ENCODE measurements around the gene XDH. TPM values are rescaled to one million over a fixed set of nuclear protein-coding genes. Genes with fewer than 3 reads are reported as not detected.

Gene XDH
- total RNA-seq, 1 experiment from 2014 or later = 47.5 TPM

- intact Hi-C loops (cut with micrococcal nuclease) = no loop called here
Observed at GRCh38 chr2:31353179-31353578, 61.4 kb downstream of the XDH start.

GRCh38 chr2:31349684-31350083 is 64.9 kb downstream of the XDH start:
- no peak for TF ChIP-seq CTCF (IDR thresholded peaks at IDR 0.05; ENCODE audit: unreplicated experiment)
- Mint-ChIP-seq H3K36me3 (ENCODE audit: insufficient read depth, unreplicated experiment) (peaks cover 26% of the 10 kb centered on the region), H3K27me3 (ENCODE audit: insufficient read depth, unreplicated experiment) (no peaks in the 10 kb centered on the region), H3K9me3 (ENCODE audit: unreplicated experiment) (no peaks in the 10 kb centered on the region), H3K4me1 (ENCODE audit: insufficient read depth, unreplicated experiment) (no peaks in the 10 kb centered on the region), H3K27ac (ENCODE audit: low read depth, unreplicated experiment) (no peak overlapping the region), H3K4me3 (ENCODE audit: unreplicated experiment) (no peak overlapping the region)
- DNase-seq (ENCODE audit: unreplicated experiment) = no peak
- ChIA-PET POLR2A (no interaction called here), CTCF (interaction anchor here (0.6 to 1.1 kb wide), 5 partner anchors 28 to 999 kb away, joined by 3 to 4 read pairs (median 3); no protein-coding TSS in a partner anchor)
- no TSS peak for BruUV-seq (replicated peaks)
- intact Hi-C loops (cut with micrococcal nuclease) = no loop called here

More at GRCh38 chr2:31353179-31353578, 61.4 kb downstream of the XDH start:
- POLR2A ChIA-PET = interaction anchor here (0.7 kb wide), 1 partner anchor 285 kb away, joined by 3 read pairs; no protein-coding TSS in a partner anchor
- BruUV-seq (replicated peaks) = no TSS peak
- Mint-ChIP-seq H3K4me1 (ENCODE audit: insufficient read depth, unreplicated experiment) (peaks cover 7% of the 10 kb centered on the region), H3K36me3 (ENCODE audit: insufficient read depth, unreplicated experiment) (peaks cover 21% of the 10 kb centered on the region), H3K27me3 (ENCODE audit: insufficient read depth, unreplicated experiment) (no peaks in the 10 kb centered on the region), H3K9me3 (ENCODE audit: unreplicated experiment) (no peaks in the 10 kb centered on the region), H3K4me3 (ENCODE audit: unreplicated experiment) (no peak overlapping the region), H3K27ac (ENCODE audit: low read depth, unreplicated experiment) (no peak overlapping the region)
- DNase-seq (ENCODE audit: unreplicated experiment) = no peak
- CTCF ChIA-PET = interaction anchor here (0.7 to 1.4 kb wide), 3 partner anchors 15 to 61 kb away, joined by 3 to 6 read pairs (median 4); partner anchors contain the start of gene XDH
- no peak for TF ChIP-seq CTCF (IDR thresholded peaks at IDR 0.05; ENCODE audit: unreplicated experiment)

GRCh38 chr2:31349160-31349559 is 65.4 kb downstream of the XDH start:
- Mint-ChIP-seq H3K4me1 (ENCODE audit: insufficient read depth, unreplicated experiment) (no peaks in the 10 kb centered on the region), H3K27ac (ENCODE audit: low read depth, unreplicated experiment) (no peak overlapping the region), H3K4me3 (ENCODE audit: unreplicated experiment) (no peak overlapping the region), H3K27me3 (ENCODE audit: insufficient read depth, unreplicated experiment) (no peaks in the 10 kb centered on the region), H3K9me3 (ENCODE audit: unreplicated experiment) (no peaks in the 10 kb centered on the region), H3K36me3 (ENCODE audit: insufficient read depth, unreplicated experiment) (peaks cover 26% of the 10 kb centered on the region)
- CTCF ChIA-PET = interaction anchor here (0.6 to 1.1 kb wide), 6 partner anchors 15 to 999 kb away, joined by 3 to 4 read pairs (median 3); no protein-coding TSS in a partner anchor
- no TSS peak for BruUV-seq (replicated peaks)
- no peak for DNase-seq (ENCODE audit: unreplicated experiment)
- POLR2A ChIA-PET = no interaction called here
- intact Hi-C loops (cut with micrococcal nuclease) = no loop called here
- TF ChIP-seq CTCF (IDR thresholded peaks at IDR 0.05; ENCODE audit: unreplicated experiment) = no peak

- Mint-ChIP-seq H3K4me1 (ENCODE audit: insufficient read depth, unreplicated experiment) (no peaks in the 10 kb centered on the region), H3K27ac (ENCODE audit: low read depth, unreplicated experiment) (no peak overlapping the region), H3K27me3 (ENCODE audit: insufficient read depth, unreplicated experiment) (no peaks in the 10 kb centered on the region), H3K36me3 (ENCODE audit: insufficient read depth, unreplicated experiment) (peaks cover 26% of the 10 kb centered on the region), H3K4me3 (ENCODE audit: unreplicated experiment) (no peak overlapping the region), H3K9me3 (ENCODE audit: unreplicated experiment) (no peaks in the 10 kb centered on the region)
- POLR2A ChIA-PET = no interaction called here
- BruUV-seq (replicated peaks) = no TSS peak
- DNase-seq (ENCODE audit: unreplicated experiment) = no peak
- CTCF ChIA-PET = interaction anchor here (1.1 kb wide), 1 partner anchor 14 kb away, joined by 4 read pairs; no protein-coding TSS in a partner anchor
- intact Hi-C loops (cut with micrococcal nuclease) = no loop called here
- TF ChIP-seq CTCF (IDR thresholded peaks at IDR 0.05; ENCODE audit: unreplicated experiment) = no peak
Observed at GRCh38 chr2:31348618-31349017, 65.9 kb downstream of the XDH start.

Data from MCF 10A (cell line).